GM23248 (cell line): ENCODE data around the gene CR1. TPM values are rescaled to one million over a fixed set of nuclear protein-coding genes. Genes with fewer than 3 reads are reported as not detected.

Experiments
- DNase-seq: peaks from one replicate; pipeline ENCODE4 v3.0.0-alpha.2; 2015
- H2AFZ ChIP-seq: fragments of 200-600 bp; sonication (generic); 2 replicates; pipeline ENCODE4 v1.6.1; 2016; ENCODE audit warnings: antibody characterized with exemption
- H3F3A ChIP-seq: fragments of 200-600 bp; sonication (generic); 2 replicates; pipeline ENCODE4 v1.6.1; 2016; ENCODE audit warnings: mild to moderate bottlenecking, antibody characterized with exemption, mixed run types; ENCODE audit not compliant: insufficient read depth
- H3K27ac ChIP-seq: fragments of 200-600 bp; sonication (generic); 2 replicates; pipeline ENCODE4 v1.5.1; 2016; ENCODE audit warnings: mild to moderate bottlenecking
- H3K27me3 ChIP-seq: fragments of 200-600 bp; sonication (generic); replicated peaks from 2 replicates; pipeline ENCODE4 v1.6.1; 2016; ENCODE audit warnings: mild to moderate bottlenecking; ENCODE audit not compliant: insufficient read depth
- H3K36me3 ChIP-seq: fragments of 200-600 bp; sonication (generic); 2 replicates; pipeline ENCODE4 v1.6.1; 2016; ENCODE audit warnings: low read depth, mild to moderate bottlenecking
- H3K4me1 ChIP-seq: fragments of 200-600 bp; sonication (generic); 2 replicates; pipeline ENCODE4 v1.6.1; 2016; ENCODE audit warnings: mild to moderate bottlenecking; ENCODE audit not compliant: insufficient read depth
- H3K4me2 ChIP-seq: fragments of 200-600 bp; sonication (generic); one replicate; pipeline ENCODE4 v1.6.1; 2016; ENCODE audit warnings: mild to moderate bottlenecking; ENCODE audit not compliant: unreplicated experiment
- H3K4me3 ChIP-seq: fragments of 200-600 bp; sonication (generic); 2 replicates; pipeline ENCODE4 v1.5.1; 2016; ENCODE audit warnings: mild to moderate bottlenecking
- H3K79me2 ChIP-seq: fragments of 200-600 bp; sonication (generic); 2 replicates; pipeline ENCODE4 v1.6.1; 2016; ENCODE audit warnings: mild to moderate bottlenecking; ENCODE audit not compliant: insufficient read depth
- H3K9ac ChIP-seq: fragments of 200-600 bp; sonication (generic); 2 replicates; pipeline ENCODE4 v1.6.1; 2016; ENCODE audit warnings: mild to moderate bottlenecking
- H3K9me2 ChIP-seq: fragments of 200-600 bp; sonication (generic); 2 replicates; pipeline ENCODE4 v1.6.1; 2016; ENCODE audit warnings: mixed run types, mild to moderate bottlenecking, moderate library complexity; ENCODE audit not compliant: insufficient read depth
- H3K9me3 ChIP-seq: fragments of 200-600 bp; sonication (generic); one replicate; pipeline ENCODE4 v1.6.1; 2017; ENCODE audit warnings: low read depth
- H4K20me1 ChIP-seq: fragments of 200-600 bp; sonication (generic); 2 replicates; pipeline ENCODE4 v1.6.0; 2016; ENCODE audit not compliant: insufficient read depth
- EZH2 ChIP-seq: fragments of 200-600 bp; sonication (generic); IDR thresholded peaks from 2 replicates; pipeline ENCODE4 v1.6.1; 2018; ENCODE audit warnings: antibody characterized with exemption, mild to moderate bottlenecking; ENCODE audit not compliant: insufficient read depth, poor library complexity, severe bottlenecking
- EZH2phosphoT487 ChIP-seq: fragments of 200-600 bp; sonication (generic); IDR thresholded peaks from 2 replicates; pipeline ENCODE4 v1.6.1; 2018; ENCODE audit warnings: antibody characterized with exemption, moderate library complexity, mild to moderate bottlenecking, low read depth; ENCODE audit not compliant: insufficient read depth
- WGBS, 2 experiments: methylation state at CpG; one replicate each; pipeline ENCODE4 v1.1.6; 2015 to 2017; ENCODE audit warnings: low lambda C conversion rate in 2 of 2, low coverage in 1 of 2; ENCODE audit errors: missing lambda C conversion rate in 2 of 2; 5-methylcytosine and 5-hydroxymethylcytosine counted together
- in situ Hi-C: fragments of 300-500 bp; cut with MboI; formaldehyde crosslinking; loops from 2 replicates; pipeline ENCODE4 v1.15.0; 2020
- polyA plus RNA-seq: library from polyadenylated mRNA; unstranded; fragments of >200 nt; fragmentation: Nextera tagmentation; extraction: Ambion mirVana; gene quantifications from 2 replicates; pipeline ENCODE4 v1.2.1, GENCODE V29; 2016
- total RNA-seq: library from RNA; depleted of rRNA; stranded (reverse); fragments of >200 nt; shearing (Covaris generic); gene quantifications from 2 replicates; pipeline ENCODE4 v1.2.3, GENCODE V29; 2014; rRNA removed

CR1 gene
- total RNA-seq (not detected in 2 replicates), polyA plus RNA-seq (not detected in 2 replicates)

DNA sequence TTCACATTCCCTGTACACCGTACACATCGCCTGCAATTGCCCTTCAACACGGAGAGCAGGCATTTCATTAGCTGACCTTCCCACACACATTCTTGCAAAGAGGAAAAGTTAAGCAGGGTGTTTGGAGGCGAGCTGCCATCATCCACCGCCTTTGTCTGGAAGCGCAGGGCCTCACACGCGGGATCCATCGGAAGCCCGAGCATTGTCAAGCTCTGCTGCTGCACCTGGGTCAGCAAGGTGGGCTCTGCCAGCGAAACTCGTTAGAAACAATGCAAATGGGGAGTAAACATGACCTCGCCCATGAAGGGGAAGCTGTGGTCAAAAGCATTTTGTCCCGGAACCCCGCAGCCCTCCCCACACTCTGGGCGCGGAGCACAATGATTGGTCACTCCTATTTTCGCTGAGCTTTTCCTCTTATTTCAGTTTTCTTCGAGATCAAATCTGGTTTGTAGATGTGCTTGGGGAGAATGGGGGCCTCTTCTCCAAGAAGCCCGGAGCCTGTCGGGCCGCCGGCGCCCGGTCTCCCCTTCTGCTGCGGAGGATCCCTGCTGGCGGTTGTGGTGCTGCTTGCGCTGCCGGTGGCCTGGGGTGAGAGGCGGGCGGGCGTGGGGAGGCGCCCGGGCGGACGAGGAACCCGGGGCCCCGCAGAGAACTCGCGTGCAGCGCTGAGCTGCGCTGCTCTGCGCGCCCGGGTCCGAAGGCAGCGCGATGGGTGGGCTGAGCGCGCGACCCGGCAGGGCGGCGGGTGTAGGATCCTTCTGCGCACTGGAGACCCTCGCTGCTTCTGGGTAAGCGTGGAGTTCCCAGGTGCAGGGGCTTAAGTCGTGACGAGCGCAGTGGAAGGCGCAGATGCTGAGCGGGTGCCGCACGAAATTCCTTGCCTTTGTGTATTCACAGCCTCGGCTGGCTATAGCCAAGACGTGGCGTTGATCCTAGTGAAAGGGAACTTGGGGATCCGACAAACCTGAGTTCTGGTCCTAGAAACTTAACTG lies at the start of gene CR1:
CR1 (plus strand) TSS at position 357 of the 992 bp plus-strand sequence; CDS start at position 468, 111 bp downstream.
- peaks cover 37% of the 10 kb centered on the region for H3K27me3 ChIP-seq
- peak within 1 kb of the TSS; percentile 16 for H3K4me2 ChIP-seq
- peak within 1 kb of the TSS; percentile 42 for H3K4me3 ChIP-seq
- no peak within 1 kb of the TSS for H3K27ac ChIP-seq
- H3F3A ChIP-seq, result no peaks in the 10 kb centered on the region
- no peak for TF ChIP-seq EZH2phosphoT487
- peak; percentile 72 for TF ChIP-seq EZH2
- no peaks in the 10 kb centered on the region for H3K9me2 ChIP-seq
- WGBS, 2 experiments, result 11 to 14% methylated on average over 50 to 67 of the region's 68 CpGs
- DNase-seq, result peak; percentile 18
- no peaks in the 10 kb centered on the region for H4K20me1 ChIP-seq
- no peaks in the 10 kb centered on the region for H3K36me3 ChIP-seq
- H2AFZ ChIP-seq, result peak within 1 kb of the TSS; percentile 48
- no peak within 1 kb of the TSS for H3K9ac ChIP-seq
- H3K4me1 ChIP-seq, result no peaks in the 10 kb centered on the region
- in situ Hi-C loops, result no loop called here
- no peaks in the 10 kb centered on the region for H3K79me2 ChIP-seq
- H3K9me3 ChIP-seq, result no peaks in the 10 kb centered on the region

DNA sequence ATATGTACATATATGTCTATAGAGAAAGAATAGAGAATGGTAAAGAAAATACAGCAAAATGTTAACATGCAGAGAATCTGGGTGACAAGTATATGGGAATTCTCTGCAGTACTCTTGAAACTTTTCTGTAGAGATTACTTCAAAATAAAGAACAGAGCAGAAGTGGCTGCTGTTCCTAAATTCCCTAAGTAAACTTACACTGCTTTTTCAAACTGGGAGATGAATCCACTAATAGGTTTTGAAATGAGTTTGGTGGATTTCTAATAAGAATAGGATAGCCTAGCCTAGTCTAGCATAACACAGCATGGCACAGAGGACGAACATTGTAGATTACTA lies 42.3 kb upstream of the CR1 start:
- in situ Hi-C loops, result no loop called here
- Histone ChIP-seq H3K9ac (no peak overlapping the region), H3K4me3 (no peak overlapping the region), H3F3A (no peaks in the 10 kb centered on the region), H3K4me2 (no peak overlapping the region), H3K79me2 (no peaks in the 10 kb centered on the region), H4K20me1 (no peaks in the 10 kb centered on the region), H3K27me3 (peaks cover 61% of the 10 kb centered on the region), H3K9me2 (no peaks in the 10 kb centered on the region), H3K36me3 (no peaks in the 10 kb centered on the region), H3K9me3 (no peaks in the 10 kb centered on the region), H3K4me1 (no peaks in the 10 kb centered on the region), H2AFZ (no peak overlapping the region), H3K27ac (no peak overlapping the region)
- peak; percentile 53 for TF ChIP-seq EZH2
- no peak for TF ChIP-seq EZH2phosphoT487
- peak; percentile 1 for DNase-seq
- WGBS, 2 experiments, result 10 to 14% methylated on average over 1 of the region's 1 CpG

DNA sequence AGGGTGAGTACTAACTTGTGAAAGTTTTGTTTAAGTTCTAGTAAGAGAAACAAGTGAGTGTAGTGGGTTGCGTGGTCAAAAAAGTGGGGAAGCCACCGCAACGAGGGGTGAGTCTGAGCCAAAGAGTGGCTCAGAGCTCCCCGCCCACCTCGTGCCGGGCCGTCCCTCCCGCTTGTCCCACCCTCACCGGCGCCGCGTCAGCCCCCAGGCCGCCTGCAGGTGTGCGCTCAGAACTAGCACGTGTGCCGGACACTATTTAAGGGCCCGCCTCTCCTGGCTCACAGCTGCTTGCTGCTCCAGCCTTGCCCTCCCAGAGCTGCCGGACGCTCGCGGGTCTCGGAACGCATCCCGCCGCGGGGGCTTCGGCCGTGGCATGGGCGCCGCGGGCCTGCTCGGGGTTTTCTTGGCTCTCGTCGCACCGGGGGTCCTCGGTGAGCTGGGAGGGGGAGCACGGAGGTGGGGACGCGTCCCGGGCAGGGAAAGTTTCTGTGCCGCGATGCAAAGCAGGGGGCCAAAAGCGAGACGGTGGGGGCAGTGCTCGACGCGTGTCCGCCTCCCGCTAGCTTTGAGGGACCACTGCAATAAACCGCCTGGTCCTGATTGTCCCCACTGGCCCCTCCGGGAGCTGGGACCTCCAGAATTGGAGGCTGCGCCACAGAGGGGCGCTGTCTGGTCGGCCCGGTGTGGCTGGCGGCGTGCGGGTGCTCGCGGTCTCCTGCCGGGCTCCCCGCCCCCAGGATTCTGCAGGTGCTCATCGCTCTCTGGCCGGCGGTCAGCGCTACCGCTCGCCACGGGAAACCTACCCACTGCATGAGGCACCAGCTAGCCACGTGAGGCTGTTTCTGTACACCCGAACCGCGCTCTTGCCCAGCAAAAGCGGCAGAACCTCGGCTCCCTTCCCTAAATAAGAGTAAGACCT lies 41.7 kb upstream of the CR1 start, which contains the start of gene CR2:
CR2 (plus strand) TSS at position 283 of the 919 bp plus-strand sequence; CDS start at position 374, 91 bp downstream.
- 0 out of 2 replicates have a peak within 1 kb of the TSS, but pooled peaks have one; percentile 10 for H3K4me3 ChIP-seq
- H3K27ac ChIP-seq, result no peak within 1 kb of the TSS
- DNase-seq, result peak; percentile 22
- no peaks in the 10 kb centered on the region for H3F3A ChIP-seq
- no peak within 1 kb of the TSS for H3K4me2 ChIP-seq
- peaks cover 61% of the 10 kb centered on the region for H3K27me3 ChIP-seq
- TF ChIP-seq EZH2, result no peak
- no peak for TF ChIP-seq EZH2phosphoT487
- H3K79me2 ChIP-seq, result no peaks in the 10 kb centered on the region
- H3K4me1 ChIP-seq, result no peaks in the 10 kb centered on the region
- WGBS, 2 experiments, result 5 to 10% methylated on average over 61 of the region's 75 CpGs
- no peak within 1 kb of the TSS for H3K9ac ChIP-seq
- H4K20me1 ChIP-seq, result no peaks in the 10 kb centered on the region
- no peaks in the 10 kb centered on the region for H3K9me3 ChIP-seq
- H3K9me2 ChIP-seq, result no peaks in the 10 kb centered on the region
- in situ Hi-C loops, result no loop called here
- H2AFZ ChIP-seq, result no peak within 1 kb of the TSS
- no peaks in the 10 kb centered on the region for H3K36me3 ChIP-seq

DNA sequence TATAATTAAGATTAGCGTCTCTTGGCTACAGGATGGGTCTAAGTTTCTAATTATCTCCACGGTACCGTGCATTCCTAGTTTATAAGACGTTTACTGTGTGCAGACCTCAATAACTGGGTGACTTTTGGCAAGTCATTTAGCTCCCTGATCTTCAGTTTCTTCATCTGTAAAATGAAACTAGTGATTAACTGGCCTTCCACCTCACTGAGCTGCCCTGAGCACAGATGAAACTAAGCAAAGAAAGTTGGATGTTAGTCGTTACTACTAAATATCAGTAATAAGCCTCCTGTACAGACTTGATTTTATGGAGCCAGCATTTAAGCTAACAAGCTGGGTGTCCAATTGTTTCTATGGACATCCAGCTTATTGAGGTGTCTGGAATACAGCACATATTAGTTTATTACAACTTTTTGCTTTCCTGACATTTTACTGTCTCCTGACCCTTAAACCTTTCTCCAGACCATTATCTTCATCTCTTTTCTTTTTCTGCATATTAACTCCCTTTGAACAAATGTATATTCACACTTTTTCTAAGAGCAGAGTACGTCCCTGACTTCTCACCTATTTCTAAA lies 40.7 kb upstream of the CR1 start:
- H2AFZ ChIP-seq, result no peak overlapping the region
- no peak overlapping the region for H3K27ac ChIP-seq
- in situ Hi-C loops, result no loop called here
- H3K36me3 ChIP-seq, result no peaks in the 10 kb centered on the region
- whole genome bisulfite sequencing, 2 experiments, result 66 to 77% methylated on average over 6 of the region's 6 CpGs
- peaks cover 61% of the 10 kb centered on the region for H3K27me3 ChIP-seq
- H3K4me3 ChIP-seq, result no peak overlapping the region
- H3K4me2 ChIP-seq, result no peak overlapping the region
- no peaks in the 10 kb centered on the region for H3K79me2 ChIP-seq
- DNase-seq, result no peak
- no peaks in the 10 kb centered on the region for H3K9me3 ChIP-seq
- no peaks in the 10 kb centered on the region for H3K4me1 ChIP-seq
- no peaks in the 10 kb centered on the region for H3K9me2 ChIP-seq
- no peaks in the 10 kb centered on the region for H3F3A ChIP-seq
- H4K20me1 ChIP-seq, result no peaks in the 10 kb centered on the region
- no peak overlapping the region for H3K9ac ChIP-seq
- TF ChIP-seq EZH2phosphoT487, result no peak
- TF ChIP-seq EZH2, result no peak
